Cardiac fibroblast (primary cell): ENCODE measurements around the gene TSPAN31.

Experiments
- DNase-seq, 2 donors: peaks; one replicate each; pipeline versions ENCODE4 v3.0.0 to v3.0.0-alpha.2; 2010; ENCODE audit warnings: low read depth in 2 of 2
- H3K4me3 ChIP-seq, 2 donors: replicated peaks in 1 of 2; 1 replicate in 1 of 2; 2 replicates in 1 of 2; pipeline ENCODE4 v1.5.1; 2011; ENCODE audit warnings: low read depth in 2 of 2, low read length in 2 of 2, mild to moderate bottlenecking in 2 of 2, moderate library complexity in 1 of 2
- CTCF ChIP-seq: IDR thresholded peaks from one replicate; pipeline ENCODE4 v1.5.1; 2011; ENCODE audit warnings: low read depth, mild to moderate bottlenecking, low read length, inconsistent platforms

Gene TSPAN31

GRCh38 chr12:57741844-57742738 is 2.7 kb upstream of the TSPAN31 start:
- DNase-seq = no peak
- H3K4me3 ChIP-seq = no peak overlapping the region
- TF ChIP-seq CTCF = no peak

GRCh38 chr12:57743769-57744168 is 1.1 kb upstream of the TSPAN31 start:
- no peak overlapping the region for H3K4me3 ChIP-seq
- TF ChIP-seq CTCF = no peak
- DNase-seq = no peak

- peak overlapping the region; percentile 85 to 96 for H3K4me3 ChIP-seq
- TF ChIP-seq CTCF = no peak
- DNase-seq = peak; percentile 87 to 92
Observed at GRCh38 chr12:57744194-57744776, 554 bp upstream of the TSPAN31 start.

- peak in 1 of 2 donors; percentile 29 for DNase-seq
- no peak for TF ChIP-seq CTCF
- H3K4me3 ChIP-seq = peak overlapping the region; percentile 85 to 96
Observed at GRCh38 chr12:57745485-57745881, 644 bp downstream of the TSPAN31 start.

- peak overlapping the region; percentile 85 to 96 for H3K4me3 ChIP-seq
- no peak for TF ChIP-seq CTCF
- DNase-seq = no peak
Observed at GRCh38 chr12:57746025-57746424, 1.2 kb downstream of the TSPAN31 start.

- no peak for DNase-seq
- H3K4me3 ChIP-seq = no peak overlapping the region
- no peak for TF ChIP-seq CTCF
Observed at GRCh38 chr12:57749061-57749460, 4.2 kb downstream of the TSPAN31 start.
